IgD-negative memory B cell (primary cell): ENCODE data around the gene ZNF205. TPM values are rescaled to one million over a fixed set of nuclear protein-coding genes. Genes with fewer than 3 reads are reported as not detected.
"Not testable (repeated sequence)": the region's sequence is repeated elsewhere in the genome, so short reads cannot be mapped to it uniquely, and the experiment has no call there.

Source experiments
- H3K27ac Mint-ChIP-seq, 3 donors: one replicate each; pipeline ENCODE4 v1.8.0; 2020 to 2022; ENCODE audit warnings: mild to moderate bottlenecking in 3 of 3, mixed read lengths in 3 of 3, moderate library complexity in 1 of 3
- H3K27me3 Mint-ChIP-seq: one replicate; pipeline ENCODE4 v1.8.0; 2021; ENCODE audit warnings: mixed read lengths
- H3K36me3 Mint-ChIP-seq: one replicate; pipeline ENCODE4 v1.8.0; 2020; ENCODE audit warnings: mild to moderate bottlenecking, mixed read lengths
- H3K4me1 Mint-ChIP-seq, 3 donors: one replicate each; pipeline ENCODE4 v1.8.0; 2020 to 2022; ENCODE audit warnings: mixed read lengths in 3 of 3, mild to moderate bottlenecking in 1 of 3
- H3K4me3 Mint-ChIP-seq, 4 donors: one replicate each; pipeline ENCODE4 v1.8.0; 2020 to 2022; ENCODE audit warnings: mild to moderate bottlenecking in 4 of 4, mixed read lengths in 4 of 4, moderate library complexity in 3 of 4
- H3K9me3 Mint-ChIP-seq, 3 donors: one replicate each; pipeline ENCODE4 v1.8.0; 2020 to 2021; ENCODE audit warnings: mixed read lengths in 3 of 3, mild to moderate bottlenecking in 1 of 3
- polyA plus RNA-seq: library from polyadenylated mRNA; unstranded; fragments of 300-500 nt; fragmentation: Illumina TruSeq; gene quantifications from one replicate; pipeline ENCODE4 v1.2.3, GENCODE V29; 2021

Gene ZNF205
- polyA plus RNA-seq, result not detected

DNA sequence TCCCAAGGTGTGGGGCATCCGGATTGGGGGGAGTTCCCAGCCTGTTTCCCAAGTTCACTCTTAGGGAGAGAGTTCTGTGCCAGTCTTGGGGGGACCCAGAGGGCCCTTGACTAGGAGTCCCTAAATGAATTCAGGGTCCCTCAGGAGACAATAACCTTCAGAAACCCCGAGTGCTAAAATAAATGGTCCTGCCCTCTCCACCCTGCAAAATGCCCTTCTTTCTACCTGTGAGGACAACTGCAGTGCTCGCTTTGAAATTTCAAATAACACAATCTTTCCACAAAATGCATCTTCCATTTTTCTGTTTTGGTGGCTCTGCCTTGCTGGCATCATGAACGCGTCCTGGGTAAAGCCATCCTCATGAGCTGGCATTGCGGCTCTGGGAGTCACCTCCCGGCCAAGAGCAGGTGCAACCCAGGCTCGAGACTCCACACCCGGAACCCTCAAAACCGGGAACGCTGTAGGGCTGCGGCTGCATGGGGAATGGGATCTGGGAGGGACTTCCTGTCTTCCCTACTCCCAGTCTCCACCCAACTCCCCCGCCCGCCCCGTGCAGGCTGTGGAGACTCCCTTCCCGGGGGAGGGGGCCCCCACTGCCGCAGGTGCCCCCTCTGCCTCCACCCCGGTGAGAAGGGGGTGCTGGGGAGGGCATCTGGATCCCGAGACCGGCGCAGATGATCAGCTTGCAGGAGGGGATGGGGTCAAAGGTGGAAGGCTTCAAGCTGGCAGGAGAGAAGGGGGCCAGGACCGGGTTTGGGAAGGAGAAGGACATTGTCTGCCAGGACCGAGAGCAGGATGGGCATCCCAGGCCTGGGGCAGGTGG lies at the start of gene ZNF205:
TSS of gene ZNF205 (plus strand) at position 529 of the 823 bp plus-strand sequence. CDS start 845 bp downstream, outside the sequence.
- Mint-ChIP-seq H3K4me1 (peaks cover 1 to 2% (median 2%) of the 10 kb centered on the region in 3 donors), H3K4me3 (peak within 1 kb of the TSS in 3 of 4 donors; percentile 9 to 63 (median 31))

GRCh38 chr16:3063625-3064386 lies 48.6 kb upstream of the ZNF205 start:
- Mint-ChIP-seq H3K4me1 (peaks cover 0 to 6% (median 1%) of the 10 kb centered on the region in 3 donors), H3K9me3 (no peaks in the 10 kb centered on the region), H3K36me3 (no peaks in the 10 kb centered on the region), H3K4me3 (no peak overlapping the region), H3K27me3 (peaks cover 2% of the 10 kb centered on the region), H3K27ac (no peak overlapping the region)

More for the DNA sequence above, at the start of gene ZNF205:
- Mint-ChIP-seq H3K9me3 (no peaks in the 10 kb centered on the region), H3K36me3 (peaks cover 2% of the 10 kb centered on the region), H3K27ac (no peak within 1 kb of the TSS), H3K27me3 (peaks cover 8% of the 10 kb centered on the region)

GRCh38 chr16:3065069-3065741 lies 47.2 kb upstream of the ZNF205 start, which contains the start of gene IL32:
Gene IL32 (plus strand): TSS chr16:3065640. CDS start chr16:3065812, 172 bp downstream.
- Mint-ChIP-seq H3K4me3 (peak within 1 kb of the TSS; percentile 35 to 92 (median 78)), H3K4me1 (peaks cover 0 to 6% (median 1%) of the 10 kb centered on the region in 3 donors), H3K27me3 (no peaks in the 10 kb centered on the region), H3K36me3 (no peaks in the 10 kb centered on the region), H3K9me3 (no peaks in the 10 kb centered on the region), H3K27ac (peak within 1 kb of the TSS in 2 of 3 donors; percentile 18 to 85)

GRCh38 chr16:3065742-3066439 lies 46.5 kb upstream of the ZNF205 start:
- peak overlapping the region; percentile 35 to 92 (median 78) for H3K4me3 Mint-ChIP-seq
- H3K27me3 Mint-ChIP-seq, result no peaks in the 10 kb centered on the region
- peak overlapping the region in 1 of 3 donors; percentile 18 for H3K27ac Mint-ChIP-seq
- H3K4me1 Mint-ChIP-seq, result peaks cover 0 to 6% (median 1%) of the 10 kb centered on the region in 3 donors
- H3K36me3 Mint-ChIP-seq, result no peaks in the 10 kb centered on the region
- H3K9me3 Mint-ChIP-seq, result no peaks in the 10 kb centered on the region

DNA sequence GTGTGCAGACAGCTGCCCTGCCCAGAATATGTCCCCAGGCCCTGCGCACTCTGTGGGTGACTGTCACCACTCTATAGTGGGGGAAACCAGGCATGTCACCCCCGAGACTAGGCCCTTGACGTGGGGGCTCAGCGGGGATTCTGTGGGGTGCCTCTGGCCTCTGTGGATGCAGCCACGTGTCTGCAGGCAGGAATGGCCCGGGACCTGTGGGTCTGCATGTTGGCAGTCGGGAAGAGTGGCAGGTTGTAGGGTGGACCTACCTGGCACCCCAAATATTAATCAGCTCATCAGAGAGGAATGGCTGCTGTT lies 46.0 kb upstream of the ZNF205 start:
- Mint-ChIP-seq H3K9me3 (no peaks in the 10 kb centered on the region), H3K4me1 (peaks cover 0 to 6% (median 1%) of the 10 kb centered on the region in 3 donors), H3K27me3 (no peaks in the 10 kb centered on the region), H3K4me3 (peak overlapping the region in 3 of 4 donors; percentile 52 to 66 (median 60)), H3K27ac (no peak overlapping the region), H3K36me3 (no peaks in the 10 kb centered on the region)

- no peaks in the 10 kb centered on the region for H3K9me3 Mint-ChIP-seq
- no peaks in the 10 kb centered on the region for H3K36me3 Mint-ChIP-seq
- H3K27ac Mint-ChIP-seq, result no peak overlapping the region
- no peaks in the 10 kb centered on the region for H3K27me3 Mint-ChIP-seq
- H3K4me3 Mint-ChIP-seq, result peak overlapping the region in 1 of 4 donors; percentile 75
- peaks cover 0 to 14% (median 4%) of the 10 kb centered on the region in 3 donors for H3K4me1 Mint-ChIP-seq
These were observed 43.9 kb upstream of the ZNF205 start for GRCh38 chr16:3068487-3068886.

DNA sequence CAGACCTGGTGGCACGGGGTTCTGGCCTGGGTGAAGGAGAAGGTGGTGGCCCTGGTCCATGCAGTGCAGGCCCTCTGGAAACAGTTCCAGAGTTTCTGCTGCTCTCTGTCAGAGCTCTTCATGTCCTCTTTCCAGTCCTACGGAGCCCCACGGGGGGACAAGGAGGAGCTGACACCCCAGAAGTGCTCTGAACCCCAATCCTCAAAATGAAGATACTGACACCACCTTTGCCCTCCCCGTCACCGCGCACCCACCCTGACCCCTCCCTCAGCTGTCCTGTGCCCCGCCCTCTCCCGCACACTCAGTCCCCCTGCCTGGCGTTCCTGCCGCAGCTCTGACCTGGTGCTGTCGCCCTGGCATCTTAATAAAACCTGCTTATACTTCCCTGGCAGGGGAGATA lies 43.2 kb upstream of the ZNF205 start:
- not testable (repeated sequence) for H3K9me3 Mint-ChIP-seq, H3K27me3 Mint-ChIP-seq, H3K27ac Mint-ChIP-seq, H3K36me3 Mint-ChIP-seq
- Mint-ChIP-seq H3K4me3 (peak overlapping the region in 1 of 4 donors; percentile 39), H3K4me1 (peaks cover 0 to 21% (median 11%) of the 10 kb centered on the region in 3 donors)

GRCh38 chr16:3070608-3071111 lies 41.7 kb upstream of the ZNF205 start:
- Mint-ChIP-seq H3K4me3 (no peak overlapping the region), H3K27ac (no peak overlapping the region), H3K9me3 (peaks cover 0 to 2% (median 0%) of the 10 kb centered on the region in 3 donors), H3K36me3 (no peaks in the 10 kb centered on the region), H3K27me3 (no peaks in the 10 kb centered on the region), H3K4me1 (peaks cover 6 to 32% (median 23%) of the 10 kb centered on the region in 3 donors)

DNA sequence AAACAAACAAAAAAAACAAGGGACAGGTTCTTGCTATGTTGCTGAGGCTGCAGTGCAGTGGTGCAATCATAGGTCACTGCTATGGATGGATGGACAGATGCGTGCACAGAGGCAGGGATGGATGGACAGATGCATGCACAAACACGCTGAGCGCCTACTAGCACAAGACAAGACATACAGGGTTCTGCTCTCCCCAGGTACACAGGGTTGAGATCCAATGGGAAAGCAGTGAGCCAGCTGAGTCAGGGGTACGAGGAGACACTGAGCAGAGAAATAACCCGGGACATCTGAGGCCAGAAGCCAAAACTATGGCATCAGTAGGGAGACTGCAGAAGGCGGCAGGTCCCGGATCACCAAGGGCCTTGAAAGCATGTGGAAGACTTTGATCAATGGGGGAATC lies 40.7 kb upstream of the ZNF205 start:
- H3K27ac Mint-ChIP-seq, result peak overlapping the region in 1 of 3 donors; percentile 91
- H3K4me3 Mint-ChIP-seq, result peak overlapping the region in 2 of 4 donors; percentile 63 to 70
- no peaks in the 10 kb centered on the region for H3K27me3 Mint-ChIP-seq
- H3K36me3 Mint-ChIP-seq, result no peaks in the 10 kb centered on the region
- peaks cover 0 to 2% (median 0%) of the 10 kb centered on the region in 3 donors for H3K9me3 Mint-ChIP-seq
- H3K4me1 Mint-ChIP-seq, result peaks cover 6 to 34% (median 24%) of the 10 kb centered on the region in 3 donors

- H3K36me3 Mint-ChIP-seq, H3K27ac Mint-ChIP-seq, H3K9me3 Mint-ChIP-seq, H3K27me3 Mint-ChIP-seq: not testable (repeated sequence)
- Mint-ChIP-seq H3K4me3 (peak overlapping the region in 2 of 4 donors; percentile 70 to 77), H3K4me1 (peaks cover 10 to 38% (median 29%) of the 10 kb centered on the region in 3 donors)
These were observed 40.2 kb upstream of the ZNF205 start for GRCh38 chr16:3072148-3072547.

GRCh38 chr16:3072576-3073263 lies 39.7 kb upstream of the ZNF205 start:
- peak overlapping the region in 1 of 4 donors; percentile 63 for H3K4me3 Mint-ChIP-seq
- H3K36me3 Mint-ChIP-seq, H3K27me3 Mint-ChIP-seq, H3K27ac Mint-ChIP-seq, H3K9me3 Mint-ChIP-seq: not testable (repeated sequence)
- H3K4me1 Mint-ChIP-seq, result peaks cover 11 to 39% (median 29%) of the 10 kb centered on the region in 3 donors

- H3K4me3 Mint-ChIP-seq, result peak overlapping the region in 3 of 4 donors; percentile 38 to 89 (median 63)
- no peak overlapping the region for H3K27ac Mint-ChIP-seq
- H3K27me3 Mint-ChIP-seq, result no peaks in the 10 kb centered on the region
- no peaks in the 10 kb centered on the region for H3K36me3 Mint-ChIP-seq
- peaks cover 0 to 4% (median 4%) of the 10 kb centered on the region in 3 donors for H3K9me3 Mint-ChIP-seq
- H3K4me1 Mint-ChIP-seq, result peaks cover 11 to 41% (median 29%) of the 10 kb centered on the region in 3 donors
These were observed 38.9 kb upstream of the ZNF205 start for GRCh38 chr16:3073448-3073847.

GRCh38 chr16:3074860-3075522 lies 37.4 kb upstream of the ZNF205 start:
- Mint-ChIP-seq H3K4me1 (peaks cover 11 to 41% (median 29%) of the 10 kb centered on the region in 3 donors), H3K27me3 (no peaks in the 10 kb centered on the region), H3K4me3 (peak overlapping the region; percentile 1 to 89 (median 68)), H3K27ac (peak overlapping the region; percentile 2 to 94 (median 60)), H3K36me3 (no peaks in the 10 kb centered on the region), H3K9me3 (peaks cover 1 to 4% (median 4%) of the 10 kb centered on the region in 3 donors)
